GM21786 (cell line): ENCODE results near the gene CYP1A2.
A peak's percentile ranks its signal among the peaks of the same experiment; 100 is the strongest.
"Not testable (repeated sequence)": the region's sequence is repeated elsewhere in the genome, so short reads cannot be mapped to it uniquely, and the experiment has no call there.

Experiments used
- ATAC-seq: cut with Tn5 transposase; IDR thresholded peaks from one replicate; pipeline ENCODE4 v1.9.1; 2021; ENCODE audit not compliant: unreplicated experiment

The CYP1A2 gene

GRCh38 chr15:74776821-74777768, 28.4 kb downstream of the CYP1A2 start:
- peak; percentile 47 for ATAC-seq

- peak; percentile 9 for ATAC-seq
Measured at GRCh38 chr15:74777769-74778598, 29.3 kb downstream of the CYP1A2 start.

- ATAC-seq: no peak
Measured at GRCh38 chr15:74778599-74778970, 29.9 kb downstream of the CYP1A2 start.

- ATAC-seq: no peak
Measured at GRCh38 chr15:74779162-74779648, 30.6 kb downstream of the CYP1A2 start.

- ATAC-seq: no peak
Measured at GRCh38 chr15:74780523-74781430, 32.1 kb downstream of the CYP1A2 start.

GRCh38 chr15:74781431-74782258, 33.0 kb downstream of the CYP1A2 start, which contains the start of gene CSK:
Gene CSK (plus strand): TSS chr15:74782080. CDS start chr15:74798298, 16,218 bp downstream.
- no peak for ATAC-seq

GRCh38 chr15:74782259-74783071, 33.8 kb downstream of the CYP1A2 start:
- ATAC-seq: no peak

GRCh38 chr15:74783072-74783807, 34.6 kb downstream of the CYP1A2 start:
- no peak for ATAC-seq

- no peak for ATAC-seq
Measured at GRCh38 chr15:74783808-74784175, 35.1 kb downstream of the CYP1A2 start.

GRCh38 chr15:74784426-74785193, 36.0 kb downstream of the CYP1A2 start:
- ATAC-seq: no peak

- no peak for ATAC-seq
Measured at GRCh38 chr15:74785194-74786032, 36.8 kb downstream of the CYP1A2 start.

GRCh38 chr15:74786081-74786480, 37.4 kb downstream of the CYP1A2 start:
- ATAC-seq: not testable (repeated sequence)

- no peak for ATAC-seq
Measured at GRCh38 chr15:74786551-74787165, 38.0 kb downstream of the CYP1A2 start.

GRCh38 chr15:74787251-74788041, 38.8 kb downstream of the CYP1A2 start:
- peak; percentile 35 for ATAC-seq

- no peak for ATAC-seq
Measured at GRCh38 chr15:74788042-74788682, 39.5 kb downstream of the CYP1A2 start.
